GM20431 (cell line): Measurements from ENCODE around the gene PTPRE.

Experiments
- in situ Hi-C: fragments of 300-500 bp; cut with MseI, MboI; formaldehyde crosslinking; loops from one replicate; pipeline ENCODE4 v1.15.0; 2020; ENCODE audit warnings: low sequenced_read_pairs; ENCODE audit not compliant: unreplicated experiment

The PTPRE gene

DNA sequence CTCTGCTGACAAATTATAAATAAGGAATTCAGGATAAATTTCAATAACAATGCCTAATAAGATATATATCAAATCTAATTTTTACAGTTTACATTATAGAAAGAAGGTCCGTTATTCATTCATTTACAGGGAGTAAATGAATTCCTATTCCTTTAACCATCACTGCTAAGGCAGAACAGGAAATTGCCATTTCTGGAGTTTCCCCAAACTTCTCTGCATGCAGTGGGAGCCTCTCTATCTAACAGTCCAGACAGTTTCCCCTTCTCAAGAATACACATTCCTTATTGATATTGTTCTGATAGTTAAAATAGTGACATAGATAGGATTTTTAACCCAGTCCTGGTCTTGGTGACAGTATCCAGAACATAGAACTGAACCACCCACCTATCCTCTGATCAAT is 195.0 kb downstream of the PTPRE start:
- in situ Hi-C loops, result no loop called here

- in situ Hi-C loops, result no loop called here
Observed at GRCh38 chr10:128102480-128103228, 195.8 kb downstream of the PTPRE start.

DNA sequence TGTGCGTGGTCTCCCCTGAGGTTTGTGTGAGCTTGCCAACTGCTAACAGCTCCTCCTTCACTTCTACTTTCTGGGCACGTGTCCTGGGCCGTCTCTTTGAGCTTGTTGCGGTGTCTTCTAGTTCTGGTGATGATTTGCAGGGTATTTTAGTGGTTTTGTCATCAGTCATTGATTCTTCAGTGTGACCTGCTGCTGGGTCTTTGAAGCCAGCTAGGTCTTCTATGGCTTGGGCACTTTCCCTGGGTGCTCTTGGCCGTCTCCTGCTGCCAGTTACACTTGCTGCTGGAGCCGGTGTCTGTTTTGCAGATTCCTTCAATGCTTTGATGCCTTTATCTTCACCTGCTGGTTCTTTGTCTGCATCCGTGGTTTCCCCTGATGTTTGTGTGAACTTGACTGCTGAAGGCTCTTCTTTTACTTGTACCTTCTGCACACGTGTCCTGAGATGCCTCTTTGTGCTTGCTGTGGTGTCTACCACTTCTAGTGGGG is 196.4 kb downstream of the PTPRE start:
- in situ Hi-C loops, result no loop called here

DNA sequence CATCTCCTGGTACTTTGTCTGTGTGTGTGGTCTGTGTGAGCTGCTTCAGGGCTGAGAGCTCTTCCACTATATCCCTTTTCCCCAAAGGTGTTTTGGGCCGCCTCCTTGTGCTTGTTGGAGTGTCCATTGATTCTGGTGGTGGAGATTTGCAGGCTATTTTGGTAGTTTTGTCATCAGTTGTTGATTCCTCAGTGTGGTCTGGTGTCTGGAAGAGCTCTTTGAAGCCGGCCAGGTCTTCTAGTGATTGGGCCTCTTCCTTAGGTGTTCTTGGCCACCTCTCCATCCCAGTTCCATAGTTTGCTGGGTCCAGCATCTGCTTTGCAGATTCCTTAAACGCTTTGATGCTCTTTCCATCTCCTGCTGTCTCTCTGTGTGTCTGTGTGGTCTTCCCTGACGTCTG is 198.5 kb downstream of the PTPRE start:
- in situ Hi-C loops, result no loop called here

DNA sequence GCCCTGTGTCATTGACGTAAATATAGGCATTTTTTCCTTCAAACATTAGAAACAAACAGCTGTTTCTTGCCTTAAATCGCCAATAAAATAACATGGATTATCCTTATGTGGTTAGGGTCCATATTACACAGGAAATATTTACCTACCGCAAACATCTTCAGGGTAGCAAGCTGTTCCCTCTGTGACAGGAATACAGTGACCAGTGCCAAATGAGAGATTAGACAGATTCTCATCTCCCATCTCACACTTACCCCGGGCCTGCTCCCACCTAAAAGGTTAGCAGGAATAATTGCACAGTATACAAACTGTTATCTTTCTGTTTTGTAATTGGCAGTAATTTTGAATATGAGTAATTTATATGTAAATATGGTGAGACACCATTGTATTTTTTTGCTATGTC is 202.8 kb downstream of the PTPRE start:
- in situ Hi-C loops, result no loop called here

- in situ Hi-C loops, result no loop called here
Observed at GRCh38 chr10:128110339-128110738, 203.4 kb downstream of the PTPRE start.

- in situ Hi-C loops, result no loop called here
Observed at GRCh38 chr10:128111696-128112095, 204.8 kb downstream of the PTPRE start.

GRCh38 chr10:128113026-128113425 is 206.1 kb downstream of the PTPRE start:
- in situ Hi-C loops, result no loop called here

- in situ Hi-C loops, result no loop called here
Observed at GRCh38 chr10:128114901-128115300, 208.0 kb downstream of the PTPRE start.

DNA sequence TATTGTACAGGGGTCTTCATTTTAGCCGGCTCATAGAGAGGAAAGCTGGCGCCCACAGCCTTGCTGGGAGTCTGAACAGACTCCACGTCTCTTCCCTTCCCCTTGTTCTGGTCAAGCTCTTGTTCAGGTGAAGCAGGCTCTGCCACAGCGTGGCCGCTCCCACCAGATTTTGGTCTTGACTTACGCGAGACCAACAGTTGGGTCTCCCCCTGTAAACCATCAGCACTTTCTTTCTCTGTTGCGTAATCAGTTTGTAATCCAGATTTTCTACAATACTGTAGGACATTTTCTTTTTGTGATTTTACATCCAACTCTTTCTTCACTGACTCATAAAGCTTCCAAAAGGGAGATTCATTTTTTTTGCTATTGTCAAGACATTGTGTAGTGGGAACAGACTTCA is 208.5 kb downstream of the PTPRE start:
- in situ Hi-C loops, result no loop called here

DNA sequence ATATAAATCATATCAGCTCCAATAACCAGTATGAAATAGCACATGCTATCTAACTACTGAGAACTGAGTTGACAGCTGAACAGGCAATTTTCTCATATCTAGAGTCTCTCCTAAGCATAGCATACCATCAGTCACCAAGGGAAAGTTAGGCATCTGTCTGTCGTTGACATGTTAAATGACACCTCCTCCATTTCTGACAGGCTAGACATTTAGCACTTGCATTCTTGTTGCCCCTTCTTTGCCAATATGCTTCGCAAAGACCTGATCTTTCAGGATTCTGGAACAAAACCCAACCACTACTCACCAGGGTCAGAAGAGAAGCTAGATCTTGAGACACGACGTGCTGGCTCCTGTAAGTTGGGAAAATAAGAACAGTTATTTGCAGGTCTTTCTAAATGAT is 209.3 kb downstream of the PTPRE start:
- in situ Hi-C loops, result no loop called here

- in situ Hi-C loops, result no loop called here
Observed at GRCh38 chr10:128116851-128117615, 210.1 kb downstream of the PTPRE start.

DNA sequence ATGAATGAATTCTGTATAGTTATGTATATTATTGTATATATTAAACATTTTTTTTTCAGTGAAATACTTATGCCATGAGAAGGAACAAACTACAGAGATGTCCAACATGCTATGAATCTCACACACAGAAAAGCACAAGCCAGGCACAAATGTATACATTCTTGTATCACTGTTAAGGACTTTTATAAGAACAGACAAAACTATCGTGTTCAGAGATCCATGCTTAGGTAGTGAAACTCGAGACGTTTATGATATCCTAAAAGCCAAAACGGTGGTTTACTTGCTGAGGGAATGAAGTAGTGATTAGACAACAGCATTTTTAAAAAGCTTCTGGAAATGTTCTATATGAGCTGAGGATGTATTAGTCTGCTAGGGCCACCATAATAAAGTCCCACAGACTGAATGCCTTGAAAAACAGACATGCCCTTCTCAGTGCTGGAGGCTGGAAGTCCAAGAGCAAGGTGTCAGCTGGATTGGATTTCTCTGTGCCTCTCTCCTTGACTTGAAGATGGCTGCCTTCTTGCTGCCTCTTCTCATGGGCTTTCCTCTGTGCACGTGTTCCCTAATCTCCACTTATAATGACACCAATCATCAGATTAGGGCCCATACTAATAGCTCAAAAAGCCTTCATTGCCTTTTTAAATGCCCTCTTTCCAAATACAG is 215.0 kb downstream of the PTPRE start:
- in situ Hi-C loops, result no loop called here

DNA sequence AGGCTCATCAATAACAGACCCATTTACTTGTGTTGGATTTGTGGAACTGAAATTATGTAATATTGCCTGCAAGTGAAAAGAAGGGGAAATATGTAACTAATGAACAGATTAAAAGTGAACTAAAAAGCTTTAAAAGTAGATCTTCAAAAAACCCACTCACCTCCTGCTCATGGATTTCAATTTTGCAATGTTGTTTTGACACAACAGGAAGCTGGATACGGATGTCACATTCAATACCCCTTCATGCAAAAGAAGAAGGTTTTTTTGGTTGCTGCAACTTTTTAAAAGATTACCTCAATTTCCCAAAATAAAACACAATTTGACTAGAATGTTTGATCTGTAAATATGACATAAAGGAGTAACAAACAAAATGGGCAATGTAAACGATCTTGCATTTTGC is 216.0 kb downstream of the PTPRE start:
- in situ Hi-C loops, result no loop called here

DNA sequence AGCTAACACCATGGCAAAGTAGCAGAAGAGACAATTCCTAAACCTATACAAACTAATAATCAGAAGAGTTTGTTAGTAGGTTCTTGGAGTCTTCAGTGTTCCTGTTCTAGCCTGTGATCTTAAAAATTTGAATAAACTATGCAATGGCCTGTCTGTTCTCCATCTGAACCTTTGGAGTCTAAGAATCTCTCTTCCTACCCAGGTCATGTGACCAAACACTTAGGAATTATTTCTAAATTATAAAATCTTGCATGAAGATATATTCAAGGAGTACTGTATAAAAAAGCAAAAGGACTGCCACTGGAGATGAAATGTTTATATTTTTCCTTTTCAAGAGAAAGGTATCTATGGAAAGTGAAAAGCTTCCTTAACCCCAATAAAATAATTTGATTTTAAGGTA is 216.9 kb downstream of the PTPRE start:
- in situ Hi-C loops, result no loop called here

DNA sequence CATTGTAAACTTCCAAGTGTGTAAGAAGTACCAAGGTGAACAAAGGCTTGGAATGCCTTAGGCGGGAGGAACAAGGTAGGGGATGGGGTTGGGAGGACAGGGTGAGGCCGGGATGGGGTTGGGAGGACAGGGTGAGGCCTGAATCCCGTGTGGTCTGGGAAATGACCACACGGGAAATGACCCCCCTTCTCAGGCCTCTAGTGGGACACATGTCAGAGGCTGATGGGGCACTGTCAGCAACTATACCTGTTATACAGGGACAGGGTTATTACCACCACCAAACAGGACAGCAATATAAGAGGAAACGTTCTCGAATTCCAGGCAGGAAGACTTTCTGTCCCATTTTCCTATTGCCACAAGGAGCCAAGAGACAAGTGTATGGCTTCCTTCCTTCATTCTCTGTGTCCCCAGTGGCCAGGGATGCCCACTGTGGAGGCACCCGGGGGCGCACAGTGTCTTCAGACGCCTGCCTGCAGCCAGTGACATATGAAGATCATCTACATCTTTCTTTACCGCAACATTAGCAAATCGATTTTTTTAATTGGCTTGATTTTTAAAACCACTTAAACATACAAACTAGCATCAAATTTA is 218.0 kb downstream of the PTPRE start:
- in situ Hi-C loops, result no loop called here

- in situ Hi-C loops, result no loop called here
Observed at GRCh38 chr10:128125416-128125943, 218.6 kb downstream of the PTPRE start.

- in situ Hi-C loops, result no loop called here
Observed at GRCh38 chr10:128125944-128126764, 219.3 kb downstream of the PTPRE start, which contains the start of gene MKI67. Gene MKI67, minus strand, starts transcription at chr10:128126423. Its CDS starts 756 bp downstream, at chr10:128125667.

- in situ Hi-C loops, result no loop called here
Observed at GRCh38 chr10:128128582-128128981, 221.7 kb downstream of the PTPRE start.
